Trophoblast cell (in vitro differentiated cells and primary cell): ENCODE measurements around the gene SIK1.
"Not testable (repeated sequence)": the region's sequence is repeated elsewhere in the genome, so short reads cannot be mapped to it uniquely, and the experiment has no call there.

Source experiments
- DNase-seq, 2 donors: peaks; one replicate each; pipeline ENCODE4 v3.0.0-alpha.2; 2016
- H2AFZ ChIP-seq: 2 replicates; pipeline ENCODE4 v1.6.1; 2013; ENCODE audit warnings: low read length, moderate library complexity, mild to moderate bottlenecking; ENCODE audit not compliant: insufficient read depth, poor library complexity
- H2AK5ac ChIP-seq: 2 replicates; pipeline ENCODE4 v1.6.1; 2013; ENCODE audit warnings: mild to moderate bottlenecking, low read length
- H2BK120ac ChIP-seq: 2 replicates; pipeline ENCODE4 v1.6.1; 2013; ENCODE audit warnings: low read length, mild to moderate bottlenecking, moderate library complexity; ENCODE audit not compliant: insufficient read depth, poor library complexity
- H2BK12ac ChIP-seq: 2 replicates; pipeline ENCODE4 v1.6.1; 2013; ENCODE audit warnings: mild to moderate bottlenecking, low read length, moderate library complexity
- H2BK5ac ChIP-seq: 2 replicates; pipeline ENCODE4 v1.6.1; 2013; ENCODE audit warnings: low read length, low read depth, moderate library complexity, mild to moderate bottlenecking; ENCODE audit not compliant: poor library complexity
- H3K14ac ChIP-seq: 2 replicates; pipeline ENCODE4 v1.6.1; 2013; ENCODE audit warnings: mild to moderate bottlenecking, low read length
- H3K18ac ChIP-seq: 2 replicates; pipeline ENCODE4 v1.6.1; 2013; ENCODE audit warnings: mild to moderate bottlenecking, low read length
- H3K23ac ChIP-seq: 2 replicates; pipeline ENCODE4 v1.6.1; 2013; ENCODE audit warnings: low read length
- H3K27ac ChIP-seq: 2 replicates; pipeline ENCODE4 v1.5.1; 2013; ENCODE audit warnings: low read depth, mild to moderate bottlenecking, inconsistent platforms, low read length, moderate library complexity
- H3K27me3 ChIP-seq: 2 replicates; pipeline ENCODE4 v1.6.1; 2013; ENCODE audit warnings: inconsistent platforms, mild to moderate bottlenecking, low read length, moderate library complexity; ENCODE audit not compliant: insufficient read depth
- H3K36me3 ChIP-seq, 2 experiments: 1 replicate in 1 of 2; 2 replicates in 1 of 2; pipeline ENCODE4 v1.6.1; 2013; ENCODE audit warnings: low read length in 2 of 2, mild to moderate bottlenecking in 2 of 2, moderate library complexity in 1 of 2; ENCODE audit not compliant: insufficient read depth in 2 of 2, control insufficient read depth in 1 of 2
- H3K4ac ChIP-seq: 2 replicates; pipeline ENCODE4 v1.6.1; 2013; ENCODE audit warnings: low read depth, mild to moderate bottlenecking, low read length, moderate library complexity
- H3K4me1 ChIP-seq, 2 experiments: 1 replicate in 1 of 2; 2 replicates in 1 of 2; pipeline ENCODE4 v1.6.1; 2013; ENCODE audit warnings: low read length in 2 of 2, mild to moderate bottlenecking in 2 of 2, moderate library complexity in 1 of 2; ENCODE audit not compliant: insufficient read depth in 2 of 2, control insufficient read depth in 1 of 2
- H3K4me2 ChIP-seq: 2 replicates; pipeline ENCODE4 v1.6.1; 2013; ENCODE audit warnings: inconsistent platforms, mild to moderate bottlenecking, low read length, moderate library complexity
- H3K4me3 ChIP-seq: 2 replicates; pipeline ENCODE4 v1.5.1; 2013; ENCODE audit warnings: mild to moderate bottlenecking, low read depth, low read length, inconsistent platforms
- H3K79me1 ChIP-seq: one replicate; pipeline ENCODE4 v1.6.1; 2013; ENCODE audit warnings: low read length
- H3K79me2 ChIP-seq: 2 replicates; pipeline ENCODE4 v1.6.1; 2013; ENCODE audit warnings: low read length, mild to moderate bottlenecking; ENCODE audit not compliant: control insufficient read depth, insufficient read depth, poor library complexity
- H3K9ac ChIP-seq: 2 replicates; pipeline ENCODE4 v1.6.1; 2013; ENCODE audit warnings: mild to moderate bottlenecking, low read length
- H3K9me3 ChIP-seq: 2 replicates; pipeline ENCODE4 v1.6.1; 2013; ENCODE audit warnings: low read depth, mild to moderate bottlenecking, control low read depth, inconsistent platforms, low read length; ENCODE audit not compliant: insufficient read depth
- H4K12ac ChIP-seq: 2 replicates; pipeline ENCODE4 v1.6.1; 2013; ENCODE audit warnings: low read depth, mild to moderate bottlenecking, low read length, moderate library complexity
- H4K8ac ChIP-seq: 2 replicates; pipeline ENCODE4 v1.6.1; 2013; ENCODE audit warnings: low read depth, mild to moderate bottlenecking, low read length, moderate library complexity
- H4K91ac ChIP-seq: one replicate; pipeline ENCODE4 v1.6.1; 2013; ENCODE audit warnings: low read depth, mild to moderate bottlenecking, low read length, moderate library complexity
- whole genome bisulfite sequencing: extraction: QIAGEN DNeasy Blood & Tissue Kit; methylation state at CpG from one replicate; pipeline ENCODE4 v1.1.7; 2013; ENCODE audit warnings: missing lambda C conversion rate; ENCODE audit not compliant: insufficient read length, insufficient coverage; ENCODE audit errors: extremely low coverage; 5-methylcytosine and 5-hydroxymethylcytosine counted together

Gene SIK1

GRCh38 chr21:43451850-43452249 lies 24.9 kb upstream of the SIK1 start:
- not testable (repeated sequence) for H3K14ac ChIP-seq, H4K12ac ChIP-seq, H3K27me3 ChIP-seq, H3K4me3 ChIP-seq, H3K36me3 ChIP-seq, H3K18ac ChIP-seq, H3K79me2 ChIP-seq, H3K79me1 ChIP-seq, H2AFZ ChIP-seq, H3K9me3 ChIP-seq, H3K4me2 ChIP-seq, H2BK120ac ChIP-seq, H2BK5ac ChIP-seq, H4K8ac ChIP-seq, H2BK12ac ChIP-seq, H3K23ac ChIP-seq, H3K27ac ChIP-seq, H4K91ac ChIP-seq, DNase-seq, H2AK5ac ChIP-seq, H3K4ac ChIP-seq, H3K4me1 ChIP-seq, H3K9ac ChIP-seq
- WGBS = no CpG with 5 or more reads among the region's 17 CpGs

GRCh38 chr21:43450287-43450686 lies 23.4 kb upstream of the SIK1 start:
- not testable (repeated sequence) for H3K4ac ChIP-seq, H3K27ac ChIP-seq, H4K12ac ChIP-seq, H2AFZ ChIP-seq, H2BK5ac ChIP-seq, DNase-seq, H3K79me1 ChIP-seq, H2AK5ac ChIP-seq, H3K9ac ChIP-seq, H3K27me3 ChIP-seq, H3K36me3 ChIP-seq, H3K79me2 ChIP-seq, H3K9me3 ChIP-seq, H3K18ac ChIP-seq, H3K23ac ChIP-seq, H2BK12ac ChIP-seq, H3K4me1 ChIP-seq, H2BK120ac ChIP-seq, H3K14ac ChIP-seq, H3K4me2 ChIP-seq, H4K8ac ChIP-seq, H3K4me3 ChIP-seq, H4K91ac ChIP-seq
- WGBS = no CpG with 5 or more reads among the region's 16 CpGs

GRCh38 chr21:43447353-43447977 lies 20.5 kb upstream of the SIK1 start:
- H2AFZ ChIP-seq, H4K12ac ChIP-seq, H2BK12ac ChIP-seq, H3K23ac ChIP-seq, H3K4me1 ChIP-seq, H3K79me1 ChIP-seq, H4K91ac ChIP-seq, H3K9me3 ChIP-seq, DNase-seq, H3K79me2 ChIP-seq, H3K4ac ChIP-seq, H3K9ac ChIP-seq, H3K27me3 ChIP-seq, H2AK5ac ChIP-seq, H3K36me3 ChIP-seq, H2BK120ac ChIP-seq, H3K4me3 ChIP-seq, H3K4me2 ChIP-seq, H3K18ac ChIP-seq, H4K8ac ChIP-seq, H3K14ac ChIP-seq, H2BK5ac ChIP-seq, H3K27ac ChIP-seq: not testable (repeated sequence)
- WGBS = no CpG with 5 or more reads among the region's 23 CpGs

GRCh38 chr21:43446277-43446932 lies 19.5 kb upstream of the SIK1 start:
- H3K9ac ChIP-seq, H4K8ac ChIP-seq, H2BK5ac ChIP-seq, H3K4me3 ChIP-seq, H2AK5ac ChIP-seq, H3K9me3 ChIP-seq, H3K36me3 ChIP-seq, H3K27ac ChIP-seq, DNase-seq, H3K79me1 ChIP-seq, H2BK120ac ChIP-seq, H3K23ac ChIP-seq, H2BK12ac ChIP-seq, H3K4ac ChIP-seq, H4K12ac ChIP-seq, H3K27me3 ChIP-seq, H3K79me2 ChIP-seq, H3K18ac ChIP-seq, H3K14ac ChIP-seq, H3K4me1 ChIP-seq, H4K91ac ChIP-seq, H3K4me2 ChIP-seq, H2AFZ ChIP-seq: not testable (repeated sequence)
- no CpG with 5 or more reads among the region's 35 CpGs for WGBS
